Measurements from ENCODE around the gene MRPL39.

Gene MRPL39

GRCh38 chr21:25583370-25584130 lies 23.7 kb downstream of the MRPL39 start:
- FAIRE-seq (no peak), DNase-seq (ENCODE audit: insufficient read length, low spot score) (no peak)
- TF ChIP-seq CTCF (IDR thresholded peaks at IDR 0.05; ENCODE audit: insufficient read depth, missing control alignments): no peak

- no peak for TF ChIP-seq CTCF (IDR thresholded peaks at IDR 0.05; ENCODE audit: insufficient read depth, missing control alignments)
- FAIRE-seq (no peak), DNase-seq (ENCODE audit: insufficient read length, low spot score) (no peak)
Measured at GRCh38 chr21:25582888-25583287, 24.4 kb downstream of the MRPL39 start.

- no peak for TF ChIP-seq CTCF (IDR thresholded peaks at IDR 0.05; ENCODE audit: insufficient read depth, missing control alignments)
- no peak for DNase-seq (ENCODE audit: insufficient read length, low spot score)
- no peak for FAIRE-seq
Measured at GRCh38 chr21:25582164-25582790, 25.0 kb downstream of the MRPL39 start.

GRCh38 chr21:25581582-25581981 lies 25.7 kb downstream of the MRPL39 start:
- no peak for TF ChIP-seq CTCF (IDR thresholded peaks at IDR 0.05; ENCODE audit: insufficient read depth, missing control alignments)
- no peak for DNase-seq (ENCODE audit: insufficient read length, low spot score)
- FAIRE-seq: no peak

GRCh38 chr21:25580912-25581260 lies 26.4 kb downstream of the MRPL39 start:
- FAIRE-seq: no peak
- TF ChIP-seq CTCF (IDR thresholded peaks at IDR 0.05; ENCODE audit: insufficient read depth, missing control alignments): no peak

DNA sequence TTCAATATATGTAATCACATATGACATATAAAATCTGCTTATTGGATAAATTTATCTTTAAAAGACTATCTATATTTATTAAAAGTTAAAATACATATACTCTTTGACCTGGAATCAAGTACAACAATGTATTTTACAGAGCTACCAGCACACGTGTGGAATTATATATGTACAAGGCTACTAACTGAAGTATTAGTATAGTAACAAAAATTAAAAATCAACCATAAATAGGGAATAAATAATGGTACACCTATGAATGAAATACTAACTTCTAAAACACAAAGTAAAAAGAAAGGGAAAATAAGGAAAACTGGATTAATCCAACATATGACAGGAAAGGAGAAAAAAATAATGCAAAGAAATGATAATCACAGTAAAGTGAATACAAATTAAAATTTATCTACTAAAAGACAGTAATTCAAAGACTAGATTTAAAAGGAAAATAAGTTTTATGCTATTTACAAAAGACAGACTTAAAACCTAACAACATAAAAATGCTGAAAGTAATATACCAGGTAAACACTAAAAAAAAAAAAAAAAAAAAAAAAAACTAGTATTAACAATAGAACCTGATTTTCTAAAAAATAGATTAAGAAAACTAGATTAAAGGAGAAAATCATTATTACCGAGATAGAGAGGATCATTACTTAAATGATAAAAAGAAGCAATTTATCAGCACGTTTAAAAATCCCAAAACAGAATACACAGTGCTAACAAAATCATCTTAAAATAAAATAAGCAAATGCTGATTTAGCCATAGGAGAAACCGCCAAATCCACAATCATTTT lies 27.9 kb downstream of the MRPL39 start:
- no peak for TF ChIP-seq CTCF (IDR thresholded peaks at IDR 0.05; ENCODE audit: insufficient read depth, missing control alignments)
- no peak for FAIRE-seq
- no peak for DNase-seq (ENCODE audit: insufficient read length, low spot score)

More at GRCh38 chr21:25580912-25581260, 26.4 kb downstream of the MRPL39 start:
- no peak for DNase-seq (ENCODE audit: insufficient read length, low spot score)
